GM10847 (cell line): ENCODE results near the gene CNIH2.

Source experiments
- POLR2A ChIP-seq: IDR thresholded peaks from 2 replicates; pipeline ENCODE4 v1.6.1; 2011; ENCODE audit not compliant: insufficient read length; ENCODE audit errors: extremely low read depth

Gene CNIH2

GRCh38 chr11:66243782-66244535 is 34.0 kb upstream of the CNIH2 start:
- TF ChIP-seq POLR2A, result no peak

- TF ChIP-seq POLR2A, result no peak
Observed at GRCh38 chr11:66247295-66247694, 30.7 kb upstream of the CNIH2 start.

GRCh38 chr11:66247801-66248200 is 30.2 kb upstream of the CNIH2 start:
- TF ChIP-seq POLR2A, result no peak

- no peak for TF ChIP-seq POLR2A
Observed at GRCh38 chr11:66248903-66249302, 29.1 kb upstream of the CNIH2 start.

GRCh38 chr11:66251809-66252208 is 26.2 kb upstream of the CNIH2 start:
- TF ChIP-seq POLR2A, result no peak

- no peak for TF ChIP-seq POLR2A
Observed at GRCh38 chr11:66258473-66258893, 19.5 kb upstream of the CNIH2 start.

GRCh38 chr11:66259225-66259624 is 18.8 kb upstream of the CNIH2 start:
- no peak for TF ChIP-seq POLR2A

- TF ChIP-seq POLR2A, result no peak
Observed at GRCh38 chr11:66259956-66260355, 18.0 kb upstream of the CNIH2 start.

GRCh38 chr11:66261578-66261977 is 16.4 kb upstream of the CNIH2 start:
- TF ChIP-seq POLR2A, result no peak

- no peak for TF ChIP-seq POLR2A
Observed at GRCh38 chr11:66262191-66262590, 15.8 kb upstream of the CNIH2 start.

- TF ChIP-seq POLR2A, result no peak
Observed at GRCh38 chr11:66262696-66263095, 15.3 kb upstream of the CNIH2 start.

- TF ChIP-seq POLR2A, result no peak
Observed at GRCh38 chr11:66263231-66263630, 14.7 kb upstream of the CNIH2 start.

GRCh38 chr11:66263785-66264184 is 14.2 kb upstream of the CNIH2 start:
- no peak for TF ChIP-seq POLR2A

GRCh38 chr11:66264383-66264782 is 13.6 kb upstream of the CNIH2 start:
- no peak for TF ChIP-seq POLR2A

GRCh38 chr11:66264914-66265313 is 13.1 kb upstream of the CNIH2 start:
- no peak for TF ChIP-seq POLR2A

GRCh38 chr11:66265531-66266377 is 12.2 kb upstream of the CNIH2 start:
- no peak for TF ChIP-seq POLR2A
